ENCODE data around the gene DMD. TPM values are rescaled to one million over a fixed set of nuclear protein-coding genes. Genes with fewer than 3 reads are reported as not detected.
"Not testable (repeated sequence)": the region's sequence is repeated elsewhere in the genome, so short reads cannot be mapped to it uniquely, and the experiment has no call there.

Gene DMD
- 10 to 100 TPM; 17.3 to 18.8 (median 18.0) TPM for polyA plus RNA-seq (ENCODE audit: insufficient read length in 3 of 3)
- long read RNA-seq, donor 1, partial matches to known transcripts, result 0 of 1 reads
- long read RNA-seq, donor 1, other reads (novel, unspliced or antisense), result 0 of 1 reads
- long read RNA-seq, donor 2, partial matches to known transcripts, result 0 of 1 reads
- long read RNA-seq, donor 2, other reads (novel, unspliced or antisense), result 0 of 1 reads
- long read RNA-seq, donor 3, full-length matches to known transcripts, result 2 of 2 reads
- long read RNA-seq, donor 3, partial matches to known transcripts, result 0 of 2 reads
- long read RNA-seq, donor 3, other reads (novel, unspliced or antisense), result 0 of 2 reads
- long read RNA-seq, donor 4, partial matches to known transcripts, result 0 of 1 reads
- long read RNA-seq, donor 4, other reads (novel, unspliced or antisense), result 0 of 1 reads
- long read RNA-seq, donor 5, full-length matches to known transcripts, result 1 of 1 reads
- long read RNA-seq, donor 5, partial matches to known transcripts, result 0 of 1 reads
- long read RNA-seq, donor 5, other reads (novel, unspliced or antisense), result 0 of 1 reads
- long read RNA-seq, donor 6, result 0 reads
- long read RNA-seq, donor 7, full-length matches to known transcripts, result 1 of 1 reads
- long read RNA-seq, donor 7, partial matches to known transcripts, result 0 of 1 reads
- long read RNA-seq, donor 7, other reads (novel, unspliced or antisense), result 0 of 1 reads
- long read RNA-seq, donor 8, full-length matches to known transcripts, result 3 of 3 reads
- long read RNA-seq, donor 8, partial matches to known transcripts, result 0 of 3 reads
- long read RNA-seq, donor 8, other reads (novel, unspliced or antisense), result 0 of 3 reads
- long read RNA-seq, donor 9, result 0 reads
- long read RNA-seq, donor 10, result 0 reads
- long read RNA-seq, donor 11, result 0 reads
- long read RNA-seq, donor 12, full-length matches to known transcripts, result 1 of 1 reads
- long read RNA-seq, donor 12, partial matches to known transcripts, result 0 of 1 reads
- long read RNA-seq, donor 12, other reads (novel, unspliced or antisense), result 0 of 1 reads
- long read RNA-seq, donor 13, full-length matches to known transcripts, result 2 of 2 reads
- long read RNA-seq, donor 13, partial matches to known transcripts, result 0 of 2 reads
- long read RNA-seq, donor 13, other reads (novel, unspliced or antisense), result 0 of 2 reads
- long read RNA-seq, donor 14, partial matches to known transcripts, result 0 of 1 reads
- long read RNA-seq, donor 14, other reads (novel, unspliced or antisense), result 0 of 1 reads
- long read RNA-seq, donor 15, result 0 reads
- long read RNA-seq, donor 16, full-length matches to known transcripts, result 2 of 2 reads
- long read RNA-seq, donor 16, partial matches to known transcripts, result 0 of 2 reads
- long read RNA-seq, donor 16, other reads (novel, unspliced or antisense), result 0 of 2 reads

DNA sequence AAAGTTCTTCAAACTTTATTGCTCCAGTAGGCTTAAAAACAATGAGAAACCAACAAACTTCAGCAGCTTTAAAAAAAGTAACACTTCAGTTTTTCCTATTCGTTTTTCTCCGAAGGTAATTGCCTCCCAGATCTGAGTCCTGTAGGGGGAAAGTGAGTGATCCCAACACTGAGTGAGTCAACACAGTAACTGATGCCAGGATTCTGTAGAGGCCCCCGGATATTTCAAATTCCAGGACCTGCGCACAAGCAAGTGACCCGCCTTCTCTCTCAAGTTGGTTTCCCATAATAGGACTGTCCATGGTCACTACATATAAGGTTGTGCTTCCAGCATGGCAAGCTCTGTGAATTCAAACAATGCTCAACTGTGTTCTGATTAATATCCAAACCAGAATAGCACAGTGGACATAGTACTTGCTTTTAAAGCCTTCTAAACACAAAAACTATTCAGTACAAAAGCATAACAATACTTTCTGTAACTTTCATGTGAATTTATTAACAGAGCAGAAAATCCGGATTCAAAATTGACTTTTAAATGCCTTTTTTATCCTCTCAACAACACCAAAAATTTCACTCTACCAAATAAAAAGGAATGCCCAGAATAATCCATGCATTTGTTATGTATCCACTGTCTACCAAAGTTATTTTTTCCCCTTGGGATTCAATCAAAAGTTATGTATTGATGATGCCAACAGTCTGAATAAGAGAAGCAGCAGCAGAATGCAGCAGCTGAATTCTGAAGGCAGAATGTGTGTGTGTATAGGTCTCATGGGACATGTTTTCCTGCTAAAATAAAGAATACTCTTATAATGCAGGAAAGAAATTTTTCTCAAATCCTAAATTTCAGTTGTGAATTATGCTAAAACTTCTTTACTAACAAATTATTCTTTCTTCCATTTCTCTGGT lies at the start of gene DMD:
Gene DMD, minus strand, starts transcription at position 194 of the 905 bp plus-strand sequence. CDS start 237 bp downstream, outside the sequence.
- peak in 10 of 11 donors; percentile 1 to 37 (median 19) for DNase-seq (ENCODE audit: extremely low read depth in 1 of 11, low read depth in 9 of 11, low spot score in 4 of 11)

DNA sequence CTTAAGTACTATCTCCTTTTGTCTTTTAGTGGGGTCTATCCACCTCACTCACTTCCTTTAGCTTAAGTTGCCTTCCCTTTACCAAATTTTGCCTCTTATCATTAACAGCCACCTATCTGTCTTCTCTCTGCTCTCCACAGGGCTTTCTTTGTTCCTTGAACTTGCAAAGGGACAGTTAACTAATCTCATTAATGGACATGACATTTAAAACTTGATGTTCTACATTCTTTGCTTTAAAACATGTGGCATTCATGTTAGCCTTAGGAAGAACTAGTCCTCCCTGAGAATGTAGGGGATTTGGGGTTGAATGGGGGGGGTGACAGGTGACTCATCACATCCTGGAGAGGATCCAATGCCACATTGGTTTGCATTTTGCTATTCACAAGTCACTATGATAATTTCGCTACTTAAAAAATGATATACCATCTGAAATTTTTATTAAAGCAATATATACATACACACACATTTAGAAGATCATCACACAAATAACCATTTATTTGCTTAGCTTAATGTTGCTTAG lies 41.0 kb upstream of the DMD start:
- no peak for DNase-seq (ENCODE audit: extremely low read depth in 1 of 11, low read depth in 9 of 11, low spot score in 4 of 11)

DNA sequence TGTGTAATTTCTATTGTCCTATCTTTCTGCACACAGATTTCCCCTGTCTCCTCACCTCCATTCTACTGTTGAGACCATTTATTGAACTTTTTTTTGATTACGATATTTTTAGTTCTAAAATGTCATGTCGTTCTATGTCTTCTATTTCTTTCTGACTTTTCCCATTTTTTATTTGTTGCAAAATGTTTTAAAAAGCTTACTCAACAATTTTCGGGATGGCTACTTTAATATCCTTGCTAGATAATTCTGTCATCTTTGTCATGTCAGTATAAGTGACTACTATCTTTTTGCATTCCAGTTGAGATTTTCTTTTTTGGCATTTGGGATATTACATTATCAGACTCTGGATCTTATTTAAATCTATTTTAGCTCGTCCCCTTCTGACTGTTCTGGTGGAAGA lies 7.5 kb upstream of the DMD start:
- no peak for DNase-seq (ENCODE audit: extremely low read depth in 1 of 11, low read depth in 9 of 11, low spot score in 4 of 11)

DNA sequence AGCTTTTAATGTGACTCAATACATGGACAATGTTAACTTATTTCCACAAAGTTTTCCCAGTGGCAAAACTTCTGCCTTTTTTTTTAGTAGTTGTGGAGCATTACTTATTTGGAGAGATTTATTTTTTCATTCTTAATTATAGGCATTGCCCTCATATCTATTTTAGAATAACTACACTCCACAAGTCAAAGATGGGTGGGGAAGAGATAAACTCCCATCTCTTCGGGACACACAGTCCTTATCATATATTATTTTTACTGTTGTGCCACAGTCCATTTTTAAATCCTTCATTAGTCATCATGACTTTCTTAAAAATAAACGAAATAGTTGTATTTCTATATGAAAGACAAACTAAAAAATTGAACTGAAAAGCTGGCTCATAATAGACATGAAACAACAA lies 1.2 kb downstream of the DMD start:
- DNase-seq (ENCODE audit: extremely low read depth in 1 of 11, low read depth in 9 of 11, low spot score in 4 of 11), result no peak

DNA sequence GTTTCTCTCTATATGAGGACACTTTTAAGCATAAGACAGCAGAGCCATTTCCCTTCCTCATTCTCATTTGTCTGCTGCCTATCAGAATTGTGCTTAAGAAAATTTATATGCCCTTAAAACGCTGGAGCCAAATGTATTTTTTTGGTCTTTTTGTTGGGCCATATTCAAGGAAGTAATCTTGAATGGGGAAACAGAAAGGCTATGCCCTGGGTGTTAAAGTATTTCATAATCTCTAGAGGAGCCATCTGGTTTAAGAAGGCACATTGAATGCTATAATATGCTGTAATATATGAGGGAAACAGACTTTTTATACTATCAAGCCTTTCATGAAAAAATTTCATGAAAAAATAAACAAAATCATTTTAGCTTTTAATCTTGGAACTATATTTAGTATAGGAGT lies 4.3 kb downstream of the DMD start:
- DNase-seq (ENCODE audit: extremely low read depth in 1 of 11, low read depth in 9 of 11, low spot score in 4 of 11), result no peak

DNA sequence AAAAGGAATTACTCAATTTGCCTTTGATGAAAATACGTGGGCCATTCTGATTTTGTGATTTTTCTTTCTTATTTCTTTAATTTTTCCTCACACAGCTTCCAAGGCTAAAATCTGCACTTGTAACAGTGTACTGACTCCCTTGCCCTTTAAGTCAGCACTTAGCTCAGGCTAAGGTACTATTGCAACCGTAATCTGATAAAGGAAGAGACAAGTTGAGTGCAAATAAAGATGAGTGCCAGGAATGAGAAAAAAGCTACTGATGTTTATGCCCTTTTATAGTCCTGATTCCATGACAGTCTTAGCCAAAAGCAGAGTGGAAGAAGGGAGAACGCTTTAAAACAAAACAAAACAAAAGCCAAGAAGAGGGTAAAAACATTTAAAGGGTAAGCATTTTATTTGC lies 6.0 kb downstream of the DMD start:
- DNase-seq (ENCODE audit: extremely low read depth in 1 of 11, low read depth in 9 of 11, low spot score in 4 of 11), result no peak

DNA sequence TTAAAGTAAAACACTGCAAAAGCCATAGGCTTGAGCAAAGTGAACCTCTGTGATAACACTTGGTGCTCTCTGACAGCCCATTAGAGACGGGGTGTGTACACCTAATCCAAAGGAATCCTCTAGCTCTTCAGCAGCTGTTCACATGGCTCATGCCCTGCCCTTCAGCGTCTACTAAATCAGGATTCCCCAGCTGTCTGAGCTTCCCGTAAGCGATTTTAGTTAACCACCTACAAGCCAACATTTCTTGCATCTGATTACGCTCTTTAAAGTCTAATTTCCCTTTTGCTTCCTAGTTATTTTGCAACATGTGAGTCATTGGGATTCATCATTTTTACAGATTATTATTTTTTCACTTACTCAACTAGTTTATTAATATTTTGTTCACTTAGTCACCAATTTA lies 6.5 kb downstream of the DMD start:
- DNase-seq (ENCODE audit: extremely low read depth in 1 of 11, low read depth in 9 of 11, low spot score in 4 of 11), result no peak

DNA sequence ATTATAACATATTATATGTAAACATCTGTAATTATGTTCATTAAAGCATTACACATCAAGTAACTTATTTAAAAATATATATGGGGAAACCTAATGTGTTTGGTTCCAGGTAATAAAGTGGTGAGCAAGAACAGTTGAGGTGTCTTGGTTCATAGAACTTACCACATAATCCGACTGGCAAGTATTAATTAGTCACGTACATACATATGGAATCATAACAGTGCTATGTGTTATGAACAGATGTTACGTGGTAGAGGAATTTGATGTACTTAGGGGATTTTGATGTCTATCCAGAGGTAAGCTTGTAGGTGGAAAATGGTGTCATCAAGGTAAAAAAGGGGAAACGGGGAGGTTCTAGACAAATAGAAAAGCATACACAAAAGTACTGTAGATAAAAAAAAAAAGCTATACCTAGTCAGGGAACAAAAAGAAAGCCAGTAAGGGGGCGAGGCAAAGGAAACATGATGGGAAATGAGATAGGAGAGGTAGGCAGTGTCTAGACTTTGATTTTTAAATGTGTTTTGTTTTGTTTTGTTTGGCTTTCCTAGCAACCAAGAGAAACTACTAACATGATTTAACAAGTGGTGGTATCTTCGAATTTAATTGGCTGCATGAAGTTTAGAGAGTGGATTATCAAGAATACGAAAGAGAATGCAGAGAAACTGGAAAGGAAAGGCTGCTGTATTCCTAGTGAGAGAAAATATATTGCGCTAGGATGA lies 12.6 kb downstream of the DMD start:
- DNase-seq (ENCODE audit: extremely low read depth in 1 of 11, low read depth in 9 of 11, low spot score in 4 of 11), result no peak

DNA sequence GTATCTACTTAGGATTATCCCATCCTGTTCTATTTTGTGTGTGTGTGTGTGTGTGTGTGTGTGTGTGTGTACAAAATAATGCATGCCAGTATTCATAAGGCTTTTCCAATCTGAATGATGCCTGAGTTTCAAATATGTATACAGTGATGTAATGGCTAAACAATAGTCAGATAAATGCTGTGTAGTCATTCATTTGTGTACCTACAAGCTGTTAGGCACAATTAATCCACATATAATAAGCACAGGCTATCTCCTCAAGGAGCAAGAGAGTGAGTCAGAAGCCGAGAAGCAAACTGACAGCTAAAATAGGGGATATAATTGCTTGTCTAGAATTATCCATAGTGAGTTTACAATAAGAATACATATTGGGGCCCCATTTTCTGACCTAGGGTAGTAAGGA lies 15.7 kb downstream of the DMD start:
- DNase-seq (ENCODE audit: extremely low read depth in 1 of 11, low read depth in 9 of 11, low spot score in 4 of 11), result no peak

DNA sequence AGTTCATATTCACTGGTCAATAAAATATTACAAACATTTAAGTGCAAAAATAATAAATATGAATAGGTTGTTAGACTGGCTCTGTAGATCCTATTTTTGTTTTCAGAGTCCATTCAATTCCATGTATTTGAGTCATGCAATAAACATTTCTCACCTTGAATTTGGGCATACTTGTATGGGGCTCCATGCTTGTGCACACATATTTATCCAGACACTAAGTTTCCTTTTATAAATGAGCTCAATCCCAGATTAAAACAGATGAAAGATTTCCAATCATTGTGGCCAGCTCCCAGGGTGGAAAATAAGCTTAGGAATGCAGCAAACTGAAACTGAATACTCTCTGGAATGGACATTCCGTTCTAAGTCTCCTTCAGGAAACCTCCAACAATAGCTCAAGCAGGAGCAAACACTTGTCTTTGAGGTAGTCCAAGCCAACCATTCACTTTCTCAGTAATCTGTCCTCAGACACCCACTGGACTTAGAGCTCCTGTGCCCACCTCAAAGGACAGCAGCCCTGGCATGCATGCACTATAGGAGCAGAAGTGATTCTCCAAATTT lies 16.4 kb downstream of the DMD start:
- DNase-seq (ENCODE audit: extremely low read depth in 1 of 11, low read depth in 9 of 11, low spot score in 4 of 11), result no peak

DNA sequence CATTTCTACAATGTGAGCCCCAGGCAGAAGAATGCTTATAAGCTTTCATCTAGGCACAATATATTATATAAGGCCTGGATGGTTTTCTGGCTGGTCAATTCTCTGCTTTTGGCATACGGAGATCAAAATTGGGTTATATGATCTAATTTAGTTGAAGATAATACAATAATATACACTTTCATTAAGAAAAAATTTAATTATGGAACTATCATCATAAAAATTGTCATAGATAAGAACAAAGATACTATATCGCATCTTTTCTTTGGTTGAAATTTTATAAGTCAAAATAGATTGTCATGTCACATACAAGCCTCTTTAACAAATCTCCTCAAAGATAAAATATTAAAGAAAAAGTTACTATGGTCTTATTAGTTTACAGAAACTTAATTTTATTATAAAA lies 17.1 kb downstream of the DMD start:
- no peak for DNase-seq (ENCODE audit: extremely low read depth in 1 of 11, low read depth in 9 of 11, low spot score in 4 of 11)

DNA sequence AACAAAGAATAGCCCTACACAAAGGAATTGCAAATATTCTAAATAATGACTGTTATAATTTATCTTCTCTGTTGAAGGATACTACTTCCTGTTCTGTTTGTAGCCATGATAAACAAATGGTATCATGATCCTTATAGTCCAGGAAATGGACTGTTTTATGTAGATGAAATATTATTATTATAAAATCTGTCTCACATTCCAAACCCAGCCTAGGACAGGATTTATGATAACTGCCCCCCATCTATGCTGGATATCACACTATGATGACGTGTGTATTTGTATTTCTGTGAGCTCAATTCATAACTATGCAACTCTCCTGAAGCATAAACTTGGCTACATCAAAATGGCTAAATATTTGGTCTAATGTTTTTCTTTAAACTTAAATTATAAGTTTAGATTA lies 21.3 kb downstream of the DMD start:
- no peak for DNase-seq (ENCODE audit: extremely low read depth in 1 of 11, low read depth in 9 of 11, low spot score in 4 of 11)

DNA sequence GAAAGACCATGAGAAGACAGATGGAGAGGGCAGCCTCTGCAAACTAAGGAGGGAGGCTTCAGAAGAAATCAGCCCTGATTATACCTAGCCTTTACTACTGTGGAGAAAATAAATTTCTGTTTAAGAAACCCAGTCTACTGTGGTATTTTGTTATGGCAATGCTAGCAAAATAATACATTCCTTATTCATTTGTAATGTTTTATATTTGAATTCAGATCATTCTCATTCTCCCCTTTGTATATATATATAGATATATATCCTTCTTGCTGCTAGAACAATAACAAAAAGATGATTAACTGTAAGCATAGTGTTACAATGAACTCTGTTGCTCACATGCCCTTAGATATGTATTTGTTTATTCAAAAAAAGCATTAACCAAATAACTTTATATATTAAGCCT lies 22.5 kb downstream of the DMD start:
- DNase-seq (ENCODE audit: extremely low read depth in 1 of 11, low read depth in 9 of 11, low spot score in 4 of 11), result no peak

DNA sequence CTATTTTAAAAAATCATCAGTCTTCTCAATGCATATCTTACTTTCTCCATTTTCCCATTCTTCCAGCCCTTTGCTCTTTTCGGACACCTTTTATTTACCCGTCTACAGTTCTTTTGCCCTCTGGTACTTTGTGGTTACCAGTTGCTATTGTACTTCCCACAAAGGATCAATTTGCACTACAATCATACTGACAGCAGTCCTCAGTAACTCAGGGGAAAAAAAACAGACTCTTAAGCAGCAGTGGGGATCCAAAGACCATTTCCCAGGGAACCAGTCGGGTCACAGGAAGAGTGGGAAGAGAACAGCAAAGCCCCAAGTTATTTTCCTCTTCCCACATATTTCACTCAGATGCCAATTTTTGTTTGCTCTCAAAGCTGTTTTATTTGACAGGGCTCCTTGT lies 23.1 kb downstream of the DMD start:
- no peak for DNase-seq (ENCODE audit: extremely low read depth in 1 of 11, low read depth in 9 of 11, low spot score in 4 of 11)

DNA sequence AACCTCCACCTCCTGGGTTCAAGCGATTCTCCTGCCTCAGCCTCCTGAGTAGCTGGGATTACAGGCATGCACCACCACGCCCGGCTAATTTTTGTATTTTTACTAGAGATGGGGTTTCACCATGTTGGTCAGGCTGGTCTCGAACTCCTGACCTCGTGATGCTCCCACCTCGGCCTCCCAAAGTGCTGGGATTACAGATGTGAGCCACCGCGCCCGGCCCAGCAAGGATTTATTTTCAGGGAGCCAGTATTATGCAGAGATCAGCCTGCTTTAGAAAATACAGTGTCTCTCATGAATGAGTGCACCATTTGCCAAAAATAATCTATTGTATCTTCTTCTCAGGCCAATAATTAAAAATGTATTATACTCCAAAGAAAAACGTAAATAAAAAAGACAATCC lies 26.5 kb downstream of the DMD start:
- DNase-seq (ENCODE audit: extremely low read depth in 1 of 11, low read depth in 9 of 11, low spot score in 4 of 11), result not testable (repeated sequence)

DNA sequence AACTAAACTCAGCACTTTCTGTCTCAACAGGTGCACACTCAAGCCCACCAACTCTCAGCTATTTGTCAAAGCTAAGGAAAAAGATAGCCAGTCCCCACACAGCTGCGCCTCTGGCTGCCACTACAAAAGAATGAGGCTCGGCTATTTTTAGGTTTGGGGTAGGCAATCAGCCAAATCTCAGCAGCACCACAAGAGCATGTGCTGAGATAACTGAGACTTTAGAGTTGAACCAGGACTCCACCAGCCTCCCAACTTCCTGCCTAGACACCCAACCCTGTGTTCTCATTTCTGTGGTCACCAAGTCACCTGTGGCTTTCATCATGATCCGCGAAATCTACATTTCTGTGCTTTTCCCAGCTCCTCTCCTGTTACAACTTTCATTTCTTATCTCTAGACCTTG lies 28.0 kb downstream of the DMD start:
- DNase-seq (ENCODE audit: extremely low read depth in 1 of 11, low read depth in 9 of 11, low spot score in 4 of 11), result peak in 5 of 11 donors; percentile 1 to 26 (median 7)

DNA sequence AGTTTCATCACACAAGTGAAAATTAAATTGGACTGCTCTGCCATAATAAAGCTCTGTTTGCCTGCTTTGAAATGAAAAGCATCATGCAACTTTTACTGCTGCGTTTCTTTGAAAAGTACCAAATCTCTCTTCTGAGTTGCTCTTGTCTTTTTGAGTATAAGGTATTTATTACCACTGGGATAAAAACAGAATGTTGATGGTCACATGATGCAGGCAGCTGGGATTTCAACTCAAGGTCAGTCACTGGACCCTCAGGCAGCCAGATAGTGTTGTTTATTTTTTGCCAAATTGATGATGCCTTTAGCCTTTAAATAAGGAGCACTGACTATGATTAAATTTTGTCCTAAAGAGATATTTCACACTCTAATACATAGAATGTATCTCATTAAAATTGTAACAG lies 32.7 kb downstream of the DMD start:
- no peak for DNase-seq (ENCODE audit: extremely low read depth in 1 of 11, low read depth in 9 of 11, low spot score in 4 of 11)
